GM12872 (cell line): ENCODE results near the gene CLEC4A.

Experiments
- CTCF ChIP-seq: IDR thresholded peaks from 3 replicates; pipeline ENCODE4 v1.5.1; 2011; ENCODE audit warnings: low read depth, mild to moderate bottlenecking, low read length, moderate library complexity; ENCODE audit not compliant: insufficient read depth

Gene CLEC4A

DNA sequence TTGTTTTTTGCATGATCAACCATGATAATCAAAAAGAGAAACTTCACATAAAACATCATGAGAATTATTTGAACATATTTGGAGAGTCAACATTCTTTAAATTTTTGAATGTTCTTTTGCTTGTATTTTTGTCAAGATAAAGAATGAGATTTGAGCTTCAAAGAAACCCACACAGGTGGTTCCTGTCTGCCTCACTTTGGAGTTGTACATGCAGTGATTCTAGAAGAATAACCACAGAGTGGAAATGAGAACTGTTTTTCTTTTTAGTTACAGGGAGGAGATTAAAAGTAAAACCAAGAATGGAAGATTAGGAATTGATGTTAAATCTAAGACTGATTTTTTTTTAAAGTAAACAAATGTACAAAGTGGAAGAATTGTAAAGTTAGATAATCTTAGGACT is 31.1 kb downstream of the CLEC4A start:
- no peak for TF ChIP-seq CTCF

- TF ChIP-seq CTCF: no peak
Measured at GRCh38 chr12:8156416-8156815, 33.0 kb downstream of the CLEC4A start.

DNA sequence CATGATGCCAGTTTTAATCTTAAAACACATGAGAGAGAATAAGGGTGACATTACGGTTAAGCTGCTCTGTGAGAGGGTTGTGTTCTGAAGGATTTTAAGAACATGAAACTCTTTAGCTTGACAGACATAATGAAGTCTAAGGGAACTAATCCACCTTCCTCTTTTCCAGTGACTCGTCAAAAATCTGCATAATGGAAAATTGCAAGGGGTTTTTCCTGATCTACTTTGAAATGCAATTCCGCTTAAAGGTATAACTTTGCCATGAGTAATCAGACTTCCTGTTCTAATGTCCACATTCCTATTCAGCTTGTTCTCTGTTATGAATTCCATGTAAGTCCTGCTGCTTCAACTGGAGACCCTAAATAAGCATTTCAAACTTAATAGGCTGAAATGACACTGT is 33.4 kb downstream of the CLEC4A start, which contains the start of gene ZNF705A:
ZNF705A (plus strand) TSS at position 171 of the 400 bp plus-strand sequence. CDS start 15,611 bp downstream, outside the sequence.
- TF ChIP-seq CTCF: no peak

DNA sequence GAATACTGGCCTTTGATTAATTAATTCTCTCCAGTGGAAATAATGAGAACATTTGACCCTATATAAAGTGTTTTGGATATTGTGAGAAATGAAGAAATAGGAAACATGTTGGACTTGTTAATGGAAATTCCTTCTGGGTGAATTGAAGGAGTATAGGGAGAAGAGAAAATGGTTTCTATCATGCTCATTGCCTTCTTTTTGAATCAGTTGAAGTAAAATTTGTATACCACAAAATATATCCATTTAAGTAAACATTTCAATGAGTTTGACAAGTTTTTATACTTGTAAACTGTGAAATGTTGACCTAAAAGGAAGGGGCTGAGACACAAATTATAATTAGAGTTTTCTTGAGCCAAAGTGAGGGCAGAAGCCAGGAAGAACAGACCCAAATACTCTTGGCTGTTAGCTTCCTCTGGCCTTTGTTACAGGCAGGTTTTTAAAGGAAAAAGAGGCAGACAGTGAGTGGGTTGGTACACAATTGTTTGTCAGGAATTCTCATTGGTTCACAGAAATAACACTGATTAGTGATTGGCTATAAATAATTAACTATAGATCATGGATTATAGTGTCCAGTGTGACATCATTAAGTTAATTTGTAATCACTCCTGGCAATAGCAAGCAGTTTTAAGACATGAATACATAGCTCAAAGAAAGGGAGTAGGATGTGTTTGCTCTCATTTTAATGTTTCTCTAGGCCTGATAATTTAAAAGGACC is 34.2 kb downstream of the CLEC4A start:
- no peak for TF ChIP-seq CTCF

DNA sequence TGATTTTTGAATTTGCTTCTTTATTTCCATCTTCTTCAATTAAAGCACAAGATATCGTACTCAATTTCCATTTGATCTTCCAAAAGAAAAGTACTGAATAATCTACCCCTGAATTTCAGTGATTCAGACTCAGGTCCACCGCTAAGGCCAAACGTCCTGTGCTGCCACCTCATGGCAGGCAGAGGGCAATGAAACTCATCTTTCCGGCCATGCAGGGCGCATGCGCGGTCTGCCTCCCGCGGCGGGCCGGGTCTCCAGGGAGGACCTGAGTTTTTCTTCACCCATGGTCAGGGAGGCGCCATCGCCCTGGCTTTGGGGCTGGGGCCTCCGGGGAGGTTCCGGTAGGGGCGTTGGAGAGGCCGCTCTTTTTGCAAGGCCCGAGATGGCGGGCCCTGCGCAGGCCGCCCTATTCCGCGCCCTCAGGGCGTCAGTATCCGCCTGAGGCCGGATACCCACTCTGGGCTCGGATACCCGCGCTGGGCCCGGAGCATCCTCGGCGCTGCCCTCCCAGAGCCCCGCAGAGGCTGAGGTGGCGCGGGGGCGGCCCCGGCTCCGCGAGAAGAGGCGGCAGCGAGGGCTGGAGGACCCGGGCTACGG is 56.7 kb downstream of the CLEC4A start:
- TF ChIP-seq CTCF: peak; percentile 60
